ENCODE results near the gene PTBP1. TPM values are rescaled to one million over a fixed set of nuclear protein-coding genes. Genes with fewer than 3 reads are reported as not detected.
"Not testable (repeated sequence)": the region's sequence is repeated elsewhere in the genome, so short reads cannot be mapped to it uniquely, and the experiment has no call there.

PTBP1 gene
- total RNA-seq, 1 donor from 2014 or later: 134 TPM

DNA sequence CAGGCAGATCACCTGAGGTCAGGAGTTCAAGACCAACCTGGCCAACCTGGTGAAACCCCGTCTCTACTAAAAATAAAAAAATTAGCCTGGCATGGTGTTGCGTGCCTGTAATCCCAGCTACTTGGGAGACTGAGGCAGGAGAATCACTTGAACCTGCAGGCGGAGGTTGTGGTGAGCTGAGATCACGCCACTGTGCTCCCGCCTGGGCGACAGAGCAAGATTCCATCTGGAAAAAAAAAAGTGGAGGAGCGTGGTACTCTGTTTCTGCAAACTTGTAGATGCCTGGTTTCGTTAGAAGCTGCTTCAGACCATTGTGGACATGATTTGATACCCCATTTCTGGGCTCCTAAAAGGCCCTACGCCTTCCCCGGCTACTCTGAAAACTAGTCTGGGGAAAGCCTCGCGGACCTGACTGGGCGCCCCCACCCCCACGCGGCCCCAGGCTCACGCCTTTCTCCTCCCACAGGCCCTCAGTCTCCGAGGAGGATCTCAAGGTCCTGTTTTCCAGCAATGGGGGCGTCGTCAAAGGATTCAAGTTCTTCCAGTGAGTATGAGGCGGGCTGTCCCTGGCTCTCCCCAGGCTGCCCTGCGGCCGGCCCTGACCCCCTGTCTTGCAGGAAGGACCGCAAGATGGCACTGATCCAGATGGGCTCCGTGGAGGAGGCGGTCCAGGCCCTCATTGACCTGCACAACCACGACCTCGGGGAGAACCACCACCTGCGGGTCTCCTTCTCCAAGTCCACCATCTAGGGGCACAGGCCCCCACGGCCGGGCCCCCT, 13.0 kb downstream of the PTBP1 start:
- DNase-seq (ENCODE audit: low read depth): no peak

DNA sequence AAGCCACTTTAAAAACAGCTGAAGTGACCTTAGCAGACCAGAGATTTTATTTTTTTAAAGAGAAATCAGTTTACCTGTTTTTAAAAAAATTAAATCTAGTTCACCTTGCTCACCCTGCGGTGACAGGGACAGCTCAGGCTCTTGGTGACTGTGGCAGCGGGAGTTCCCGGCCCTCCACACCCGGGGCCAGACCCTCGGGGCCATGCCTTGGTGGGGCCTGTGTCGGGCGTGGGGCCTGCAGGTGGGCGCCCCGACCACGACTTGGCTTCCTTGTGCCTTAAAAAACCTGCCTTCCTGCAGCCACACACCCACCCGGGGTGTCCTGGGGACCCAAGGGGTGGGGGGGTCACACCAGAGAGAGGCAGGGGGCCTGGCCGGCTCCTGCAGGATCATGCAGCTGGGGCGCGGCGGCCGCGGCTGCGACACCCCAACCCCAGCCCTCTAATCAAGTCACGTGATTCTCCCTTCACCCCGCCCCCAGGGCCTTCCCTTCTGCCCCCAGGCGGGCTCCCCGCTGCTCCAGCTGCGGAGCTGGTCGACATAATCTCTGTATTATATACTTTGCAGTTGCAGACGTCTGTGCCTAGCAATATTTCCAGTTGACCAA, 13.7 kb downstream of the PTBP1 start:
- DNase-seq (ENCODE audit: low read depth): no peak

DNA sequence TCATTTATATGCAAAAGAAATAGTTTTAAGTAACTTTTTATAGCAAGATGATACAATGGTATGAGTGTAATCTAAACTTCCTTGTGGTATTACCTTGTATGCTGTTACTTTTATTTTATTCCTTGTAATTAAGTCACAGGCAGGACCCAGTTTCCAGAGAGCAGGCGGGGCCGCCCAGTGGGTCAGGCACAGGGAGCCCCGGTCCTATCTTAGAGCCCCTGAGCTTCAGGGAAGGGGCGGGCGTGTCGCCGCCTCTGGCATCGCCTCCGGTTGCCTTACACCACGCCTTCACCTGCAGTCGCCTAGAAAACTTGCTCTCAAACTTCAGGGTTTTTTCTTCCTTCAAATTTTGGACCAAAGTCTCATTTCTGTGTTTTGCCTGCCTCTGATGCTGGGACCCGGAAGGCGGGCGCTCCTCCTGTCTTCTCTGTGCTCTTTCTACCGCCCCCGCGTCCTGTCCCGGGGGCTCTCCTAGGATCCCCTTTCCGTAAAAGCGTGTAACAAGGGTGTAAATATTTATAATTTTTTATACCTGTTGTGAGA, 14.3 kb downstream of the PTBP1 start:
- DNase-seq (ENCODE audit: low read depth): no peak

DNA sequence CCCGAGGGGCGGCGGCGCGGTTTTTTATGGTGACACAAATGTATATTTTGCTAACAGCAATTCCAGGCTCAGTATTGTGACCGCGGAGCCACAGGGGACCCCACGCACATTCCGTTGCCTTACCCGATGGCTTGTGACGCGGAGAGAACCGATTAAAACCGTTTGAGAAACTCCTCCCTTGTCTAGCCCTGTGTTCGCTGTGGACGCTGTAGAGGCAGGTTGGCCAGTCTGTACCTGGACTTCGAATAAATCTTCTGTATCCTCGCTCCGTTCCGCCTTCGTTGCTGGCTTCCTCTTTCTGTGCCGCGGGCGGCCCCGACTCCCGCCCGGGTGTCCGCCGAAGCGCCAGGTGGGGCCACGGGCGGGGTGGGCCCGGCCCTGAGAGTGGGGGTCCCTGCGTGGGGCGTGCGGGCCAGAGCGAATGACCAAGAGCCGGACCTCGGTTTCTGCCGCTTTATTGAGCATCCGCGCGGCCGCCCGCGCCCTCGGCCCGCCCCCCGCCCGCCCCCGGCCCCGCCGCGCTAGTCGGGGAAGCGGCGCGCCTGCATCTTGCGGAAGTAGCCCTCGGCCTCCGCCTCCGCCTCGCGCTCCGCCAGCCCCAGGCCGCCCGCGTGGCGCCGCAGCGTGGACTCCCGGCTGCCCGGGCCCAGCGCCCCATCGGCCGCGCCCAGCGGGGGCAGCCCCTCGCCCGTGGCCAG, 14.9 kb downstream of the PTBP1 start:
- DNase-seq (ENCODE audit: low read depth): no peak

DNA sequence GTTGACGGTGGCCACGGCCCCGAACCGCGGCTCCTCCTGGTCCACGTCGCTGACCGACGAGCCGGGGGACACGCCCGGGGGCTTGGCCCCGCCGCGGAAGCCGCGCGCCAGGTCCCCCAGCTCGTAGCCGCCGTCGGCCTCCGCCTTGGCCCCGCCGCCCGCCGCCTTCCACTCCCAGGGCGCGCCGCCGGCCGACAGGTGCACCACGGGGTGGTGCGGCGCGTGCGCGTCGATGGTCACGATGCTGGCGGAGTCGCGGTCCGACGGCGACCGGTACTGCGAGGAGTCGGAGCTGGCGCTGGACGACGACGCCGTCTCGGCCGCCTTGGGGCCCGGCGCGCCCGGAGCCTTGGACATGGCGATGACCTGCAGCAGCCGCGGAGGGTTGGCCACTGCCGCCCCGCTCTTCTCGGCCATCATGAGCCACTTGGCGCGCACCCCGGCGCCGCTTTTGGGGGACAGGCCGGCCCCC, 15.5 kb downstream of the PTBP1 start:
- DNase-seq (ENCODE audit: low read depth): no peak

DNA sequence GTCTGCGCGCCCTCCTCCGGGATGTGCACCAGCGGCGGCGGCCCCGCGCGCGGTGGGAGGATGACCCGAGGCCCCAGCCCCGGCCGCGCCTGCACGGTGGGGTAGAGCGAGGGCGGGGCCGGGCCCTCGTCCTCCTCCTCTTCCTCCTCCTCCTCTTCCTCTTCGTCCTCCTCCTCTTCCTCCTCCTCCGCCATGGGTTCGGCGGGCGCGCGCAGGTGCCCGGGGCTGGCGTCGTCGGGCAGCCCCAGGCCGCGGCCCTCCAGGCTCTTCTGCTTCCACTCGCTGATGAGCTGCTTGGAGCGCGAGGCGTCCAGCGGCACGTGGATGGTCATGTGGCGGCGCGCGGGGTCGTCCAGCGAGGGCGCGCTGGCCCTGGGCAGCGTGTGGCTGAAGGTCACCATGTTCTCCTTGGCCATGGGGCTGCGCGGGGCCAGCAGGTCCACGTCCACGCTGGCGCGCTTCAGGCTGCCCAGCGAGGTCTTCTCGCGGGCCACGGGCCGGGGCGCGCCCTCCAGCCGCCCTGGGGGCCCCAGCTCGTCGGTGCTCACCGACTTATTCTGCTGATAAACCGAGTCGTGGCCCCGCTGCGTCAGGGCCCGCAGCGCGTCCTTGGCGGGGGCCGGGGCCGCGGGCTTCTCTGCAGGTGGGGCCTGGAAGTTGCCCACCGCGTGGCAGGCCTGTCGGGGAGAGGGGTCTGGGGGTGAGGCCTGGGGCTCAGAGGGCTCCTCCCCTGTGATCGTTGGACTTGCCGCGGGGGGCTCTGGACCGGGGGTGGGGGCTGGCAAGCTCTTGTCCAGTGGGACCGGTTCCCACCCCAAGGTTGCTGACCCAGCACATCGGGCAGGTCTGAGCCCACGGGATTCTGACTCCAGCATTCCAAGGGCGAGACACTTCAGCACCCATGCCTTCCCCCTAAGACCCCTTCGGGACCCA, 16.2 kb downstream of the PTBP1 start:
- DNase-seq (ENCODE audit: low read depth): no peak

GRCh38 chr19:814152-815078, 17.2 kb downstream of the PTBP1 start:
- no peak for DNase-seq (ENCODE audit: low read depth)

DNA sequence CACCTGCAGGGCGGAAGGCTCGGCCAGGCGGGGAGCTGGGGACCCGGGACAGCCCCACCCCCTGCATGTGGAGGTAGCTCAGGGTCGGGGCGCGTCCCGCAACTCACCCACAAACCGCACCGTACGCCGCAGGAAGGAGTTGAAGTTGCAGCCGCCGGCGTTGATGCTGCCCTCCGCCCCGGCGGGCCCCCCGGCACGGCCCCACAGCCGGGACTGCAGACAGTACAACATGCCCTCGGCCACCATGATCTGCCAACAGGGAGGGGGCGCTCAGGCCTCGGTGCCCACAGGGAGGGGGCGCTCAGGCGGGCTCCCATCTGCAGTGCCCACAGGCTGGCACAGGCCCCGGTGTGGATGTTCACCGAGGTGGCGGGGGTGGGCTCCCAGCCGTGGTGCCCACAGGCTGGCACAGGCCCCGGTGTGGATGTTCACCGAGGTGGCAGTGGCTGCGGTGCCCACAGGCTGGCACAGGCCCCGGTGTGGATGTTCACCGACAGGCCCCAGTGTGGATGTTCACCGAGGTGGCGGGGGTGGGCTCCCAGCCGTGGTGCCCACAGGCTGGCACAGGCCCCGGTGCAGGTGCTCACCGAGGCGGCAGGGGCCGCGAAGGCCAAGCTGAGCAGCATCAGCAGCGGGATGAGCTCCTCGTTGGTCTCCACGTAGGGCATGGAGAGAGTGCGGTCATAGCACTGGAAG, 18.0 kb downstream of the PTBP1 start:
- DNase-seq (ENCODE audit: low read depth): no peak

GRCh38 chr19:815775-816499, 18.7 kb downstream of the PTBP1 start:
- no peak for DNase-seq (ENCODE audit: low read depth)

GRCh38 chr19:816500-816857, 19.2 kb downstream of the PTBP1 start:
- DNase-seq (ENCODE audit: low read depth): no peak

- not testable (repeated sequence) for DNase-seq (ENCODE audit: low read depth)
These were observed 23.0 kb downstream of the PTBP1 start for GRCh38 chr19:820212-820611.

GRCh38 chr19:821231-821824, 24.1 kb downstream of the PTBP1 start:
- no peak for DNase-seq (ENCODE audit: low read depth)

DNA sequence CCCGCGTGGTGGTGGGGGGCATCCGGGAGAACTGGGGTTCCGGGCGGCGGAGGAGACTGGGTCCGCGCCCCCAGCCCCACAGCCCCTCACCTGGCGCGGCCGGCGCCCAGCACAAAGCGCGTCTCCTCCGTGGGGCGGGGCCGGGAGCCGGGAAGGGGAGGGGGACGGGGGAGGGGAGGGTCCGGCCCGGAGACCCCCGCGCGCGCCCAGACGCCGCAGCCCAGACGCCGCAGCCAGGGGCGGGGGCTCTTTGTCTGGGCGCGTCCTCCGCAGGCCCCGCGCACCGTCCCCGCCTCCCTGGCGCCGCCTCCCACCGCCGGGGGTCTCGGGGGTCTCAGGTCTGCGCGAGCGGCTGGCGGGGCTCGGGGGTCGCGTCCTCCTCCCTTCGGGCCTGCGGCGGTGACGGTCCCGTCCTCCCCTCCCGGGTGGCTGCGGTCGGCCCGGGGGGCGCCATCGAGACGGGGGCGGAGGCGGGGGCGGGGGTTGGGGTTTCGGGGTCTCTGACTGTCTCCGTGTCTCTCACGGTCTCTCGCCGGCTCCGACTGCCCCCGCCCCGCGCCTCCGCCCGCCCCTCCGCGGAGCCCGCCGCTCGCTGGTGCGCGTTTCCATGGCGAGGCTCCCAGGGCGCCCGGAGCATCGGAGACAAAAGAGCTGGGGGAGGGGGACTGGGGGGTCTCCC, 24.7 kb downstream of the PTBP1 start, which contains the start of gene PLPPR3:
Gene PLPPR3, minus strand, starts transcription at position 131 of the 679 bp plus-strand sequence. CDS start 396 bp downstream, outside the sequence.
- no peak for DNase-seq (ENCODE audit: low read depth)

DNA sequence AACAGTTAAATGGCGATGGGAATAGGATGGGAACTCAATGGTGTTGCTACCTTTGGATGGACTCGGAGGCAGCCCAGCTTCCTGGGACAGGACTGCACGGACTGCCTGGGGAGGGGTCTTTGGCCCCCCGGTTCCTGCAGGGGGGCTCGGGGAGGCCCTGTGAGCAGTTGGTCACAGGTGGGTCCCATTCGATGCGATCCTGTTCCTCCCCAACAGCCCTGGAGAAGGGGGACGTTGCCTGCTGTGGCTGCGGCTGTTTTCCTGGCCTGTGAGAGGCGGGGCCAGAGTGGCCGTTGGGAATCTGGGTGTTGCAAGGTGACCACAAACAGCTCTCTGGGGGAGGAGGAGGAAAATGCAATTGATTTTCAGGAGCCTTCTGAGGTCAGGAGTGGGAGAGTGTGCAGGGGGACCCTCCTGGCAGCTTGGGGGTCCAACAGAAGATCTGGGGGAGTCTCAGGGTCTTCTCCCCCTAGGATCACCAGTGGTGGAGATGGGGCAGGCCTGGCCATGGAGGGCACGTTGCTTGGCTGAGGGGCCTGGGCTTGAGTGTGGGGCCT, 26.4 kb downstream of the PTBP1 start:
- DNase-seq (ENCODE audit: low read depth): peak; percentile 21

DNA sequence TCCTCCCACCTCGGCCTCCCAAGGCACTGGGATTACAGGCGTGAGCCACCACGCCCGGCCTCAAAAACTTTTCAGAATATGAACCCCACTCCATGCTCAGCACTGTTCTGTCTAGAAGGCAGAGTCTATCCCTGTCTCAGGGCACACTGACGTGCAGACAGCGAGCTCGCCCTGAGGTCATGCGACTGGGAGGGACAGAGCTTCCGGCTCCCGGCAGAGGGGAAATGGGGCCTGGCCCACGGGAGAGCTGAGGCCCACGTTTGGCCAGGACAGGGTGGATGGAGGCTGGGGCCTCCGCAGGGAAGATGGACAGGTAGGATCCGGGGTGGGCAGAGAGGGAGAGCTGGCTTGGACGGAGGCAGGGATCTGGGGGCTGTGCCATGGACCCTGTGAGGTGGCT, 27.6 kb downstream of the PTBP1 start:
- DNase-seq (ENCODE audit: low read depth): no peak

DNA sequence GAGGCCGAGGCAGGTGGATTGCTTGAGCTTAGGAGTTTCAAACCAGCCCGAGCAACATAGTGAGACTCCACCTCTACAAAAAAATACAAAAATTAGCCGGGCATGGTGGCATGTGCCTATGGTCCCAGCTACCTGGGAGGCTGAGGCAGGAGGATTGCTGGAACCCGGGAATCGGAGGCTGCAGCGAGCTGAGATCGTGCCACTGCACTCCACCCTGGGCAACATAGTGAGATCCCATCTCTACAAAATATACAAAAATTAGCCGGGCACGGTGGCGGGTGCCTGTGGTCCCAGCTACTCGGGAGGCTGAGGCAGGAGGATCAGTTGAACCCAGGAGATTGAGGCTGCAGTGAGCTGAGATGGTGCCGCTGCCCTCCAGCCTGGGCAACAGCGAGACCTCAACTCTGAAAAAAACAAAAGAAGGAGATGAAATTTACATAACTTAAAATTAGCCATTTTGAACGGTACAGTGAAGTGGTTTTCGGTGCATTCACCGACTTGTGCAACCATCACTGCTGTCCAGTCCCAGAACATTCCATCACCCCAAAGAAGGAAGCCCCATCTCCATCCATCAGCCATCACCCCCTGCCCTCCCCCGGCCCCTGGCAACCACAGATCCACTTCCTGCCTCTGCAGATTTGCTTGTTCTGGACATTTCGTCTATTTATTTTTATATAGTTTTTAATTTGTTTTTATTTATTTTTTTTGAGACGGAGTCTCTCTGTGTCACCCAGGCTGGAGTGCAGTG, 28.8 kb downstream of the PTBP1 start:
- DNase-seq (ENCODE audit: low read depth): no peak

DNA sequence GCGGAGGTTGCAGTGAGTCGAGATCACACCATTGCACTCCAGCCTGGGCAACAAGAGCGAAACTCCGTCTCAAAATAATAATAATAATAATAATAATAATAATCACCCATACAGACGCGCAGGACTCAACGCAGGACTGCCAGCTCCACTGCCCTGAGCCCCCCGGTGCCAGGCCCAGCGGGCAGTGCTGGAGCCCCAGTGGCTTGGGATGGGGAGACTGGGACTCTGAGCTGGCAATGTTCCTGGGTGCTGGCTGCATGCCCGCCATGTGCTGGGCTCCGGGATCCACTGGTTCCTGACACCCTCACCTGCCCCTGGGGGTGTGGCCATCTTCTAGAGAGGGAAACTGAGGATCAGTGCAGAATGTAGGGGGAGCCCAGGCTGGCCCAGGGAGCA, 30.1 kb downstream of the PTBP1 start:
- no peak for DNase-seq (ENCODE audit: low read depth)

Data from renal cortical epithelial cell (primary cell).